ENCODE data around the gene PLPP1. TPM values are rescaled to one million over a fixed set of nuclear protein-coding genes. Genes with fewer than 3 reads are reported as not detected.

The PLPP1 gene
- total and polyA plus RNA-seq, 2 donors (not counting 1 experiment from before 2014, with no cell fraction given): 5.5 to 8.8 TPM

DNA sequence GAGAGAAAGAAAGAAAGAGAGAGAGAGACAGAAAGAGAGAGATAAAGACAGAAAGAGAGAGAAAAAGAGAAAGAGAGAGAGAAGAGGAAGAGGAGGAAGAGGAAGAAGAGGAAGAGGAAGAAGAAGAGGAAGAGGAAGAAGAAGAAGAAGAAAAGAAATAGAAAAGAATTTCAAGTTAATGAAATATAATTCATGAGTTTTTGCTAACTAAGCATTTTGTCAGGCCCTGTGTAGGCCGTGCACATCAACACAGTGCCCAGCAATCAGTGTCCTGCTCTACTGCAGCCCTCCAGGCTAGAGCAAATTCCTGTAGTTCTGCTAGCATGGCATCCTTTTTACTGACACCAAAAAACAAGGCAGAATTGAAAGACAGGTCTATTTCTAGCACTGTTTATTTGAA, 62.1 kb downstream of the PLPP1 start:
- no peak overlapping the region for H3K27ac ChIP-seq (ENCODE audit: low read length in 2 of 2)
- H3K27me3 ChIP-seq (replicated peaks in 1 of 4; ENCODE audit: control extremely low read depth in 1 of 4, control insufficient read depth in 3 of 4, insufficient read depth in 4 of 4, low read length in 3 of 4): no peaks in the 10 kb centered on the region
- H3K4me3 Mint-ChIP-seq: no peak overlapping the region
- ATAC-seq (ENCODE audit: low read depth) (no peak), DNase-seq (no peak)
- no peaks in the 10 kb centered on the region for H3K36me3 ChIP-seq (replicated peaks in 1 of 2; ENCODE audit: control extremely low read depth in 1 of 2, control insufficient read depth in 1 of 2, extremely low read depth in 1 of 2, insufficient read depth in 2 of 2, low read length in 1 of 2)
- H3K27me3 Mint-ChIP-seq: no peaks in the 10 kb centered on the region
- ChIA-PET CTCF (no interaction called here), POLR2A (no interaction called here)
- intact Hi-C loops (cut with micrococcal nuclease): no loop called here
- H4K20me1 ChIP-seq (ENCODE audit: control insufficient read depth, insufficient read depth, low read length, poor library complexity, severe bottlenecking): no peaks in the 10 kb centered on the region
- H3K4me3 ChIP-seq (ENCODE audit: control extremely low read depth in 1 of 5, extremely low read depth in 1 of 5, insufficient read depth in 1 of 5, low read depth in 2 of 5, low read length in 4 of 5): no peak overlapping the region
- TF ChIP-seq, protein P1, sequence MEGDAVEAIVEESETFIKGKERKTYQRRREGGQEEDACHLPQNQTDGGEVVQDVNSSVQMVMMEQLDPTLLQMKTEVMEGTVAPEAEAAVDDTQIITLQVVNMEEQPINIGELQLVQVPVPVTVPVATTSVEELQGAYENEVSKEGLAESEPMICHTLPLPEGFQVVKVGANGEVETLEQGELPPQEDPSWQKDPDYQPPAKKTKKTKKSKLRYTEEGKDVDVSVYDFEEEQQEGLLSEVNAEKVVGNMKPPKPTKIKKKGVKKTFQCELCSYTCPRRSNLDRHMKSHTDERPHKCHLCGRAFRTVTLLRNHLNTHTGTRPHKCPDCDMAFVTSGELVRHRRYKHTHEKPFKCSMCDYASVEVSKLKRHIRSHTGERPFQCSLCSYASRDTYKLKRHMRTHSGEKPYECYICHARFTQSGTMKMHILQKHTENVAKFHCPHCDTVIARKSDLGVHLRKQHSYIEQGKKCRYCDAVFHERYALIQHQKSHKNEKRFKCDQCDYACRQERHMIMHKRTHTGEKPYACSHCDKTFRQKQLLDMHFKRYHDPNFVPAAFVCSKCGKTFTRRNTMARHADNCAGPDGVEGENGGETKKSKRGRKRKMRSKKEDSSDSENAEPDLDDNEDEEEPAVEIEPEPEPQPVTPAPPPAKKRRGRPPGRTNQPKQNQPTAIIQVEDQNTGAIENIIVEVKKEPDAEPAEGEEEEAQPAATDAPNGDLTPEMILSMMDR (IDR thresholded peaks at IDR 0.05): no peak
- TF ChIP-seq EZH2 (IDR thresholded peaks at IDR 0.05; ENCODE audit: borderline replicate concordance, insufficient read depth, low read depth, low read length, poor library complexity, severe bottlenecking): no peak
- no peaks in the 10 kb centered on the region for H3K9me3 ChIP-seq (ENCODE audit: control extremely low read depth in 1 of 3, control insufficient read depth in 2 of 3, insufficient read depth in 1 of 3, low read length in 2 of 3)
- H2AFZ ChIP-seq (ENCODE audit: insufficient read depth, low read depth, low read length, poor library complexity, severe bottlenecking): no peak overlapping the region
- peaks cover 6% of the 10 kb centered on the region for H3K4me1 Mint-ChIP-seq
- H3K27ac Mint-ChIP-seq: no peak overlapping the region
- no peaks in the 10 kb centered on the region for H3K9me3 Mint-ChIP-seq (ENCODE audit: insufficient read depth)
- H3K4me2 ChIP-seq (replicated peaks; ENCODE audit: low read depth, low read length, poor library complexity, severe bottlenecking): no peak overlapping the region
- no peaks in the 10 kb centered on the region for H3K4me1 ChIP-seq (ENCODE audit: control insufficient read depth in 2 of 2, insufficient read depth in 2 of 2, low read length in 2 of 2)
- H3K9ac ChIP-seq (ENCODE audit: low read length): no peak overlapping the region
- no peaks in the 10 kb centered on the region for H3K79me2 ChIP-seq (ENCODE audit: control insufficient read depth, insufficient read depth, low read length)
- 100% methylated on average over 1 of the region's 1 CpG for WGBS (ENCODE audit: insufficient coverage)

- peaks cover 2% of the 10 kb centered on the region for H3K4me1 Mint-ChIP-seq
- ATAC-seq (ENCODE audit: low read depth): no peak
Measured at GRCh38 chr5:55471468-55471867, 63.3 kb downstream of the PLPP1 start.

More at GRCh38 chr5:55471468-55471867, 63.3 kb downstream of the PLPP1 start:
- H2AFZ ChIP-seq (ENCODE audit: insufficient read depth, low read depth, low read length, poor library complexity, severe bottlenecking): no peak overlapping the region
- no peak overlapping the region for H3K4me2 ChIP-seq (replicated peaks; ENCODE audit: low read depth, low read length, poor library complexity, severe bottlenecking)
- Mint-ChIP-seq H3K27ac (no peak overlapping the region), H3K27me3 (no peaks in the 10 kb centered on the region), H3K9me3 (ENCODE audit: insufficient read depth) (no peaks in the 10 kb centered on the region), H3K4me3 (no peak overlapping the region)
- CTCF ChIA-PET: no interaction called here
- H3K27me3 ChIP-seq (replicated peaks in 1 of 4; ENCODE audit: control extremely low read depth in 1 of 4, control insufficient read depth in 3 of 4, insufficient read depth in 4 of 4, low read length in 3 of 4): no peaks in the 10 kb centered on the region
- H4K20me1 ChIP-seq (ENCODE audit: control insufficient read depth, insufficient read depth, low read length, poor library complexity, severe bottlenecking): no peaks in the 10 kb centered on the region
- H3K9me3 ChIP-seq (ENCODE audit: control extremely low read depth in 1 of 3, control insufficient read depth in 2 of 3, insufficient read depth in 1 of 3, low read length in 2 of 3): no peaks in the 10 kb centered on the region
- intact Hi-C loops (cut with micrococcal nuclease): no loop called here
- no CpG with 5 or more reads among the region's 1 CpG for WGBS (ENCODE audit: insufficient coverage)
- H3K79me2 ChIP-seq (ENCODE audit: control insufficient read depth, insufficient read depth, low read length): no peaks in the 10 kb centered on the region
- no peak overlapping the region for H3K27ac ChIP-seq (ENCODE audit: low read length in 2 of 2)
- H3K4me3 ChIP-seq (ENCODE audit: control extremely low read depth in 1 of 5, extremely low read depth in 1 of 5, insufficient read depth in 1 of 5, low read depth in 2 of 5, low read length in 4 of 5): no peak overlapping the region
- TF ChIP-seq, protein P1 (IDR thresholded peaks at IDR 0.05): no peak
- no peak for TF ChIP-seq EZH2 (IDR thresholded peaks at IDR 0.05; ENCODE audit: borderline replicate concordance, insufficient read depth, low read depth, low read length, poor library complexity, severe bottlenecking)
- POLR2A ChIA-PET: no interaction called here
- no peaks in the 10 kb centered on the region for H3K36me3 ChIP-seq (replicated peaks in 1 of 2; ENCODE audit: control extremely low read depth in 1 of 2, control insufficient read depth in 1 of 2, extremely low read depth in 1 of 2, insufficient read depth in 2 of 2, low read length in 1 of 2)
- DNase-seq: no peak
- no peak overlapping the region for H3K9ac ChIP-seq (ENCODE audit: low read length)
- H3K4me1 ChIP-seq (ENCODE audit: control insufficient read depth in 2 of 2, insufficient read depth in 2 of 2, low read length in 2 of 2): no peaks in the 10 kb centered on the region
